ENCODE measurements around the gene RNLS.

The RNLS gene

DNA sequence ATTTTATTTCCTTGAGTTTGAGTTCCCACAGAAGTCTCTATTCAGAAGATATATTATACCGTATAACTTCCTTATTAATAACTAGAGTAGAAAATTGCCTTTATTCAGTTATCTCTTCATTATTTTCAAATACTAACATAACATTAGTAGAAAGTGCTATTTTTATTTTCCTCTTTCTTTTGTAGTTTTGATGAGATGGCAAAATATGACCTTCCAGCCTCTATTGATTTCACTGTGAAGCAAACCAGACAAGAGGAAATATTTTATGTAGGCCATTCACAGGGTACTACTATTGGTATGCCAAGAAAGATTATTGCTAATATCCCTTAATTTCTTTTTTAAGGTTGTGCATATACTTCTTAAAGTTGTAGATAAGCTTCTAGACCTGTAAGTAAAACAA is 11.4 kb upstream of the RNLS start:
- TF ChIP-seq, protein P1, sequence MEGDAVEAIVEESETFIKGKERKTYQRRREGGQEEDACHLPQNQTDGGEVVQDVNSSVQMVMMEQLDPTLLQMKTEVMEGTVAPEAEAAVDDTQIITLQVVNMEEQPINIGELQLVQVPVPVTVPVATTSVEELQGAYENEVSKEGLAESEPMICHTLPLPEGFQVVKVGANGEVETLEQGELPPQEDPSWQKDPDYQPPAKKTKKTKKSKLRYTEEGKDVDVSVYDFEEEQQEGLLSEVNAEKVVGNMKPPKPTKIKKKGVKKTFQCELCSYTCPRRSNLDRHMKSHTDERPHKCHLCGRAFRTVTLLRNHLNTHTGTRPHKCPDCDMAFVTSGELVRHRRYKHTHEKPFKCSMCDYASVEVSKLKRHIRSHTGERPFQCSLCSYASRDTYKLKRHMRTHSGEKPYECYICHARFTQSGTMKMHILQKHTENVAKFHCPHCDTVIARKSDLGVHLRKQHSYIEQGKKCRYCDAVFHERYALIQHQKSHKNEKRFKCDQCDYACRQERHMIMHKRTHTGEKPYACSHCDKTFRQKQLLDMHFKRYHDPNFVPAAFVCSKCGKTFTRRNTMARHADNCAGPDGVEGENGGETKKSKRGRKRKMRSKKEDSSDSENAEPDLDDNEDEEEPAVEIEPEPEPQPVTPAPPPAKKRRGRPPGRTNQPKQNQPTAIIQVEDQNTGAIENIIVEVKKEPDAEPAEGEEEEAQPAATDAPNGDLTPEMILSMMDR (IDR thresholded peaks at IDR 0.05; ENCODE audit: low read depth, low read length): no peak
- TF ChIP-seq, protein P2, sequence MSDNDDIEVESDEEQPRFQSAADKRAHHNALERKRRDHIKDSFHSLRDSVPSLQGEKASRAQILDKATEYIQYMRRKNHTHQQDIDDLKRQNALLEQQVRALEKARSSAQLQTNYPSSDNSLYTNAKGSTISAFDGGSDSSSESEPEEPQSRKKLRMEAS (IDR thresholded peaks at IDR 0.05; ENCODE audit: low read depth, low read length): no peak
- TF ChIP-seq MYC (IDR thresholded peaks at IDR 0.05; ENCODE audit: low read depth, low read length) (no peak), POLR2A (IDR thresholded peaks at IDR 0.05; ENCODE audit: extremely low read depth, insufficient read length) (no peak)
- no peak for DNase-seq (ENCODE audit: low read depth)
- H3K4me3 ChIP-seq (ENCODE audit: low read depth, low read length): no peak overlapping the region

DNA sequence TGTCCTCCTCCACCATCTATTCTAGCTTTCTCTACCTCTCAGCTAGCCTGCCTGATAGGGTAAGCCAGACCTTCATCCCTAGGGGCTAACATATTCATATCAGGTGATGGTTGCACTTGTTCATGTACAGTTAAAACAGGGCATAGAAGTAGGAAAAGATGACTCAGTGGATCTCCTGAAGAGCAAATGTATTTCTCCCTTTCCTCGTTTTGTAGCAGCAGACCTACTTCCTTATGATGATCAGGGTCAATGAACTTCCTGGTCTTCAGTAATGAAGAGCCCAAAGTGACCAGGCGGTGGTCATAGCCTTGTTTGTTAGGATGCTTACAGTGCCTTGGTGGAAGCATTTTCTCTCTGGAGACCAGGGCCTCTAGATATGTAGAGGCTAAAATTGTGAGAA is 9.8 kb upstream of the RNLS start:
- TF ChIP-seq, protein P2 (IDR thresholded peaks at IDR 0.05; ENCODE audit: low read depth, low read length): no peak
- TF ChIP-seq MYC (IDR thresholded peaks at IDR 0.05; ENCODE audit: low read depth, low read length) (no peak), POLR2A (IDR thresholded peaks at IDR 0.05; ENCODE audit: extremely low read depth, insufficient read length) (no peak)
- TF ChIP-seq, protein P1 (IDR thresholded peaks at IDR 0.05; ENCODE audit: low read depth, low read length): no peak
- no peak for DNase-seq (ENCODE audit: low read depth)

DNA sequence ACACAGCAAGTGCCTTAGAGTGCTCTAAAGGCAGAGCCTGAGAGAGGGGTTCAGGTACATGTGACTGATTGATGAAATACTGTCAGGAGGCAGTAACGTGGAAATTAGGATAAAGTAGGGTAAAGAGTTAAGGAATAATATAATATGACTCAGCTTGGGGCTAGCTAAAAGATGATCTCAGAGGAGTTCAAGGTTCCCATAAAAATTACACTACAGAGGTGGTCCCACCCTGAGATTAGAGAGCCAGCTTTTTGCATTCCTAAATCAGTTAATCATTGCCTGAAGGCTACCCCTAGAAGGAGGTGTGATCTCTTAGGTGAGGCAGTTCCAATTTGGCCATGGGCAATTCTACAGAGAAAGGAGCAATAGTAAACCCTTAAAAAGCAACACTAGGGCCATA is 9.3 kb upstream of the RNLS start:
- no peak overlapping the region for H3K4me3 ChIP-seq (ENCODE audit: low read depth, low read length)
- no peak for DNase-seq (ENCODE audit: low read depth)
- TF ChIP-seq MYC (IDR thresholded peaks at IDR 0.05; ENCODE audit: low read depth, low read length): no peak
- TF ChIP-seq, protein P1 (IDR thresholded peaks at IDR 0.05; ENCODE audit: low read depth, low read length): no peak
- TF ChIP-seq, protein P2 (IDR thresholded peaks at IDR 0.05; ENCODE audit: low read depth, low read length): no peak
- no peak for TF ChIP-seq POLR2A (IDR thresholded peaks at IDR 0.05; ENCODE audit: extremely low read depth, insufficient read length)

More for the DNA sequence above, 9.8 kb upstream of the RNLS start:
- H3K4me3 ChIP-seq (ENCODE audit: low read depth, low read length): no peak overlapping the region

DNA sequence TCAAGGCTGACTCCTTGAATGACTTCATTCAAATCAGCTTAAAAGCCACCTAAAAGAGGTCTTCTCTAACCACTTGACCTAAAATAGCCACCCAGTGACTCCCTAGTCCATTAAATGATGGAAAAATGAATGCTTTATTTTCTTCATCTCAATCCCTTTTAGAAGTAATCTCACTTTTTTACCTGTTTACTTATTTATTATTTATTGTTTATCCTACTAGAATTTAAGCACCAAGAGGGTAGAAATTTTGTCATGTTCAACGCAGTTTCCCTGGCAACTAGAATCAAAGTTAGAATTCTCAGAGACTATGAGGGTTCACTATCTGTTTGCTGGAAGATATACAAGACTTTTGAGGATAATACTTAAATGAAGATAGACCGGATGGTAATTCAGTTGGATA is 3.3 kb upstream of the RNLS start, which contains the start of gene LIPJ:
Gene LIPJ, plus strand, starts transcription at position 301 of the 400 bp plus-strand sequence. CDS start 3,926 bp downstream, outside the sequence.
- no peak for TF ChIP-seq MYC (IDR thresholded peaks at IDR 0.05; ENCODE audit: low read depth, low read length)
- TF ChIP-seq, protein P2 (IDR thresholded peaks at IDR 0.05; ENCODE audit: low read depth, low read length): no peak
- TF ChIP-seq, protein P1 (IDR thresholded peaks at IDR 0.05; ENCODE audit: low read depth, low read length): no peak
- TF ChIP-seq POLR2A (IDR thresholded peaks at IDR 0.05; ENCODE audit: extremely low read depth, insufficient read length): no peak
- DNase-seq (ENCODE audit: low read depth): no peak
- no peak within 1 kb of the TSS for H3K4me3 ChIP-seq (ENCODE audit: low read depth, low read length)

DNA sequence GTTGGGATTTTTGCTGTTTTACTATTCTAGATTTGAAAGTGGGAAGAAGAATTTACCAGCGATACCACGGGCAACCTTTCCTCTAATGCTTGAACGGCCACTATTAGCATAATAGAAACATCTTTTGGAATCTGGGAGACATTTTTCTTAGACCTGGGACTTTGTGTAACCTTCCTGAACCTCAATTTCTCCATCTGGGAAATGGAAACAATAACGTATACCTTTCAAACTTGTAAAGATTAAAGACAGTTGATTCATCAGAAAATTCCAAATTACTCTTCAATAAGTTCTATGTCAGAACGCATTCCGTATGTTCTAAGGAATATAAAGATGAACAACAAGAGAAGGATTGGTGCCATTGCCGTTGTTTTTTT is 453 bp upstream of the RNLS start:
- peak overlapping the region; percentile 68 for H3K4me3 ChIP-seq (ENCODE audit: low read depth, low read length)
- TF ChIP-seq, protein P2 (IDR thresholded peaks at IDR 0.05; ENCODE audit: low read depth, low read length): no peak
- TF ChIP-seq, protein P1 (IDR thresholded peaks at IDR 0.05; ENCODE audit: low read depth, low read length): no peak
- TF ChIP-seq MYC (IDR thresholded peaks at IDR 0.05; ENCODE audit: low read depth, low read length) (no peak), POLR2A (IDR thresholded peaks at IDR 0.05; ENCODE audit: extremely low read depth, insufficient read length) (no peak)
- no peak for DNase-seq (ENCODE audit: low read depth)
